OCI-LY3 (cell line): ENCODE results near the gene SPTBN4.

Experiments used
- H2AFZ ChIP-seq: fragments of 200-600, 300-600 bp; shearing (Covaris generic); 2 replicates; pipeline ENCODE4 v1.6.0; 2014; ENCODE audit warnings: antibody characterized with exemption, low read depth, low read length
- H3K27ac ChIP-seq: fragments of 200-600, 300-600 bp; sonication (generic); 2 replicates; pipeline ENCODE4 v1.5.1; 2014; ENCODE audit warnings: mild to moderate bottlenecking, low read length, moderate library complexity, mixed read lengths
- H3K27me3 ChIP-seq: fragments of 200-600, 300-600 bp; sonication (generic); 2 replicates; pipeline ENCODE4 v1.6.1; 2014; ENCODE audit warnings: low read depth, low read length, mixed read lengths
- H3K36me3 ChIP-seq: fragments of 200-600, 300-600 bp; sonication (generic); replicated peaks from 2 replicates; pipeline ENCODE3; 2014; ENCODE audit warnings: low read depth, low read length, mixed read lengths
- H3K4me1 ChIP-seq: fragments of 300-600, 200-600 bp; sonication (generic); 2 replicates; pipeline ENCODE4 v1.6.1; 2014; ENCODE audit warnings: low read length, mixed read lengths
- H3K4me2 ChIP-seq: fragments of 200-600, 300-600 bp; sonication (generic); 2 replicates; pipeline ENCODE4 v1.6.1; 2014; ENCODE audit warnings: low read length, mixed read lengths
- H3K4me3 ChIP-seq: fragments of 300-600, 200-600 bp; sonication (generic); 2 replicates; pipeline ENCODE4 v1.5.1; 2014; ENCODE audit warnings: antibody characterized with exemption, mild to moderate bottlenecking, low read length, moderate library complexity
- H3K79me2 ChIP-seq: fragments of 300-600, 200-600 bp; shearing (Covaris generic); 2 replicates; pipeline ENCODE4 v1.6.1; 2014; ENCODE audit warnings: mild to moderate bottlenecking, low read length, mixed read lengths
- H3K9ac ChIP-seq: fragments of 300-600, 200-600 bp; shearing (Covaris generic); 2 replicates; pipeline ENCODE4 v1.6.0; 2014; ENCODE audit warnings: mild to moderate bottlenecking, low read length, moderate library complexity
- H3K9me3 ChIP-seq: fragments of 200-600, 300-600 bp; shearing (Covaris generic); 2 replicates; pipeline ENCODE4 v1.6.1; 2014; ENCODE audit warnings: low read length, mixed read lengths; ENCODE audit not compliant: insufficient read depth
- H4K20me1 ChIP-seq: fragments of 200-600, 300-600 bp; sonication (generic); 2 replicates; pipeline ENCODE4 v1.6.1; 2016; ENCODE audit warnings: low read length, mixed read lengths; ENCODE audit not compliant: insufficient read depth
- EZH2phosphoT487 ChIP-seq: fragments of 200-600 bp; shearing (Covaris generic); IDR thresholded peaks from 2 replicates; pipeline ENCODE4 v1.6.1; 2018; ENCODE audit warnings: antibody characterized with exemption, mixed run types, low read depth
- TF ChIP-seq, protein P1 (sequence below): fragments of 200-600, 300-600 bp; sonication (generic); IDR thresholded peaks from 2 replicates; pipeline ENCODE4 v1.5.1; 2014; ENCODE audit warnings: antibody characterized with exemption, low read length, low read depth

SPTBN4 gene

DNA sequence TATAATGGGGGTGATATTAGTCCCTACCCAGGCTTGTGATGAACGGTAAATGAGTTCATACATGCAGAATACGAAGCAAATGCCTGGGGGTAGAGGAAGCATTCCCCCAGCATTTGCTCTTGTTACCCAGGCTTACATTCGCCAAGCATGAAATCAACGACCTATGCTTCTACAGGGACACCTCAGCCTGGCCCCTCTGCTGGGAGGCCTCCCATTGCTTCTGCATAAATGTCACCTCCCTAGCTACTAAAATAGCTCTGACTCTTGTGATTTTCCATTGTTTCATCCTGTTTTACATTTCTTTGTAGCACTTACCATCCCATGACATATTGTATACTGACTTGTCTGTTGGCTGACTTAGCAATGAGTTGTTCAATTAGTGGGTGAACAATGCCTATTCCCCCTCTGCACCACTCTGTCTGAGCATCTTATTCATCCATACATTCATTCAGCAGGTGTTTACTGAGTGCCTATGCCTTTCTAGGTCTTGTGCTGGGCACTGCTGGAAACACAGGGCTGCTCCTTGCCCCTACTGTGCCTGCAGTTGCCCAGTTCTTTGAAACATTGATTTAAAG, 47.0 kb downstream of the SPTBN4 start:
- H3K4me3 ChIP-seq, result no peak overlapping the region
- no peaks in the 10 kb centered on the region for H3K9me3 ChIP-seq
- H3K4me1 ChIP-seq, result no peaks in the 10 kb centered on the region
- no peaks in the 10 kb centered on the region for H3K27me3 ChIP-seq
- H4K20me1 ChIP-seq, result no peaks in the 10 kb centered on the region
- H3K4me2 ChIP-seq, result no peak overlapping the region
- TF ChIP-seq, protein P1, sequence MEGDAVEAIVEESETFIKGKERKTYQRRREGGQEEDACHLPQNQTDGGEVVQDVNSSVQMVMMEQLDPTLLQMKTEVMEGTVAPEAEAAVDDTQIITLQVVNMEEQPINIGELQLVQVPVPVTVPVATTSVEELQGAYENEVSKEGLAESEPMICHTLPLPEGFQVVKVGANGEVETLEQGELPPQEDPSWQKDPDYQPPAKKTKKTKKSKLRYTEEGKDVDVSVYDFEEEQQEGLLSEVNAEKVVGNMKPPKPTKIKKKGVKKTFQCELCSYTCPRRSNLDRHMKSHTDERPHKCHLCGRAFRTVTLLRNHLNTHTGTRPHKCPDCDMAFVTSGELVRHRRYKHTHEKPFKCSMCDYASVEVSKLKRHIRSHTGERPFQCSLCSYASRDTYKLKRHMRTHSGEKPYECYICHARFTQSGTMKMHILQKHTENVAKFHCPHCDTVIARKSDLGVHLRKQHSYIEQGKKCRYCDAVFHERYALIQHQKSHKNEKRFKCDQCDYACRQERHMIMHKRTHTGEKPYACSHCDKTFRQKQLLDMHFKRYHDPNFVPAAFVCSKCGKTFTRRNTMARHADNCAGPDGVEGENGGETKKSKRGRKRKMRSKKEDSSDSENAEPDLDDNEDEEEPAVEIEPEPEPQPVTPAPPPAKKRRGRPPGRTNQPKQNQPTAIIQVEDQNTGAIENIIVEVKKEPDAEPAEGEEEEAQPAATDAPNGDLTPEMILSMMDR, result no peak
- TF ChIP-seq EZH2phosphoT487, result no peak
- no peaks in the 10 kb centered on the region for H3K36me3 ChIP-seq
- H2AFZ ChIP-seq, result no peak overlapping the region
- H3K9ac ChIP-seq, result no peak overlapping the region
- H3K79me2 ChIP-seq, result no peaks in the 10 kb centered on the region
- H3K27ac ChIP-seq, result no peak overlapping the region

DNA sequence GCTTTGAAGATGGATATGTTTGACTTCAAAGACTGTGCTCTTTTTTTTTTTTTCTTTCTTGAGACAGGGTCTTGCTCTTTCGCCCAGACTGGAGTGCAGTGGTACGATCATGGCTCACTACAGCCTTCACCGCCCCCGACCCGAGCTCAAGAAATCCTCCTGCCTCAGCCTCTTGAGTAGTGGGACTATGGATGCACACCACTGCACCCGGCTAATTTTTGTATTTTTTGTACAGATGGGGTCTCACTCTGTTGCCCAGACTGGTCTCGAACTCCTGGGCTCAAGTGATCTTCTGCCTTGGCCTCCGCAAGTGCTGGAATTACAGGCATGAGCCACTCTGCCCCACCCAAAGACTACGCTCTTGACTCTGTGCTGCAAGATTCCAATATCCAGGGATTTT, 50.4 kb downstream of the SPTBN4 start:
- Histone ChIP-seq H3K36me3 (no peaks in the 10 kb centered on the region), H3K27me3 (no peaks in the 10 kb centered on the region), H3K4me1 (no peaks in the 10 kb centered on the region), H3K4me3 (no peak overlapping the region), H3K9me3 (no peaks in the 10 kb centered on the region), H4K20me1 (no peaks in the 10 kb centered on the region), H3K79me2 (no peaks in the 10 kb centered on the region), H2AFZ (no peak overlapping the region), H3K4me2 (no peak overlapping the region), H3K27ac (no peak overlapping the region), H3K9ac (no peak overlapping the region)
- TF ChIP-seq, protein P1, result no peak
- no peak for TF ChIP-seq EZH2phosphoT487

DNA sequence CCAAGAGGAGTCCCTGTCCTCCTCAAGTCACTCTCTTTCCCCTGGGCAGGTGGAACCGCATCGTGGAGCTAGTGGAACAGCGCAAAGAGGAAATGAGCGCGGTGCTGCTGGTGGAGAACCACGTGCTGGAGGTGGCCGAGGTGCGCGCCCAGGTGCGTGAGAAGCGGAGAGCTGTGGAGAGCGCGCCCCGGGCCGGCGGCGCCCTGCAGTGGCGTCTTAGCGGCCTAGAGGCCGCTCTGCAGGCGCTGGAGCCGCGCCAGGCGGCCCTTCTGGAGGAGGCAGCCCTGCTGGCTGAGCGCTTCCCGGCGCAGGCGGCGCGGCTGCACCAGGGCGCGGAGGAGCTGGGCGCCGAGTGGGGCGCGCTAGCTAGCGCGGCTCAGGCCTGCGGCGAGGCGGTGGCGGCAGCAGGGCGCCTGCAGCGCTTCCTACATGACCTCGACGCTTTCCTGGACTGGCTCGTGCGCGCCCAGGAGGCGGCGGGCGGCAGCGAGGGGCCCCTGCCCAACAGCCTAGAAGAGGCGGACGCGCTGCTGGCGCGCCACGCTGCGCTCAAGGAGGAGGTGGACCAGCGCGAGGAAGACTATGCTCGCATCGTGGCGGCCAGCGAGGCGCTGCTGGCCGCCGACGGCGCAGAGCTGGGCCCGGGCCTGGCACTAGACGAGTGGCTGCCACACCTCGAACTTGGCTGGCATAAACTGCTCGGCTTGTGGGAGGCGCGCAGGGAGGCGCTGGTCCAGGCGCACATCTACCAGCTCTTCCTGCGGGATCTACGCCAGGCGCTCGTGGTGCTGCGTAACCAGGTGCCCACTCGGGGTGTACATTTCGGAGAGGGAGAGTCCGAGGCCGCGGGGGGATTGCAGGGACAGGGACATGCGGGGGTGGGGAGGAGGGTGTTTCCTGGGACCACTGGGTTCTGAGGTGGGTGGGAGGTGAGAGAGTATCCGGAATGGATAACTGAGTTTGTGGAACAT, 52.8 kb downstream of the SPTBN4 start:
- no peaks in the 10 kb centered on the region for H3K27me3 ChIP-seq
- H2AFZ ChIP-seq, result no peak overlapping the region

More for the DNA sequence above, 52.8 kb downstream of the SPTBN4 start:
- TF ChIP-seq, protein P1, result no peak
- no peak for TF ChIP-seq EZH2phosphoT487
- Histone ChIP-seq H3K79me2 (no peaks in the 10 kb centered on the region), H3K36me3 (no peaks in the 10 kb centered on the region), H3K27ac (no peak overlapping the region), H3K4me3 (no peak overlapping the region), H3K9ac (no peak overlapping the region), H4K20me1 (no peaks in the 10 kb centered on the region), H3K4me1 (peaks cover 2% of the 10 kb centered on the region; the same call in 1 of the 2 replicates), H3K9me3 (no peaks in the 10 kb centered on the region), H3K4me2 (no peak overlapping the region)
